GM10248 (cell line): ENCODE data around the gene KCND1.
"Not testable (repeated sequence)": the region's sequence is repeated elsewhere in the genome, so short reads cannot be mapped to it uniquely, and the experiment has no call there.

Experiments used
- CTCF ChIA-PET: fragments of 300-600 bp; sonication (Branson Sonifier 250); formaldehyde crosslinking; extraction: SDS; loops from one replicate; lab custom pipeline; 2021; ENCODE audit warnings: antibody characterized with exemption; lab: Yijun Ruan, JAX
- POLR2A ChIA-PET: fragments of 350-650 bp; sonication (Branson Sonifier 250); formaldehyde crosslinking; extraction: SDS; loops from one replicate; lab custom pipeline; 2020; ENCODE audit warnings: antibody characterized with exemption; lab: Yijun Ruan, JAX
- DNase-seq: peaks from one replicate; pipeline ENCODE4 v3.0.0; 2012; ENCODE audit errors: extremely low spot score
- CTCF ChIP-seq: IDR thresholded peaks from 2 replicates; pipeline ENCODE4 v1.5.1; 2012; ENCODE audit warnings: mild to moderate bottlenecking, low read depth; ENCODE audit errors: extremely low read depth, missing control alignments, control extremely low read depth

The KCND1 gene

GRCh38 chrX:48992341-48992740 is 20.7 kb upstream of the KCND1 start:
- no peak for TF ChIP-seq CTCF
- POLR2A ChIA-PET, result interaction anchor here (0.7 kb wide), 1 partner anchor 10 kb away, joined by 8 read pairs; the partner anchor contains the start of gene GRIPAP1
- DNase-seq, result no peak
- CTCF ChIA-PET, result no interaction called here

GRCh38 chrX:48989483-48989882 is 17.8 kb upstream of the KCND1 start:
- TF ChIP-seq CTCF, result no peak
- DNase-seq, result no peak
- ChIA-PET POLR2A (no interaction called here), CTCF (no interaction called here)

GRCh38 chrX:48983896-48984295 is 12.3 kb upstream of the KCND1 start:
- ChIA-PET CTCF (no interaction called here), POLR2A (interaction anchor here (0.6 kb wide), 1 partner anchor 385 kb away, joined by 3 read pairs; no protein-coding TSS in a partner anchor)
- no peak for DNase-seq
- no peak for TF ChIP-seq CTCF

- DNase-seq, result no peak
- TF ChIP-seq CTCF, result no peak
- ChIA-PET POLR2A (no interaction called here), CTCF (interaction anchor here (2.1 kb wide), 1 partner anchor 10 kb away, joined by 6 read pairs; the partner anchor contains the start of gene KCND1)
These were observed 11.4 kb upstream of the KCND1 start for GRCh38 chrX:48983081-48983480.

- POLR2A ChIA-PET, result no interaction called here
- DNase-seq, result no peak
- TF ChIP-seq CTCF, result no peak
- CTCF ChIA-PET, result interaction anchor here (2.1 kb wide), 1 partner anchor 9 kb away, joined by 6 read pairs; the partner anchor contains the start of gene KCND1
These were observed 9.5 kb upstream of the KCND1 start for GRCh38 chrX:48981178-48981577.

GRCh38 chrX:48980341-48980740 is 8.7 kb upstream of the KCND1 start:
- CTCF ChIA-PET, DNase-seq, POLR2A ChIA-PET: not testable (repeated sequence)

- no peak for DNase-seq
- ChIA-PET CTCF (no interaction called here), POLR2A (no interaction called here)
- TF ChIP-seq CTCF, result no peak
These were observed 6.6 kb upstream of the KCND1 start for GRCh38 chrX:48978226-48978625.
